SU-DHL-6 (cell line): ENCODE data around the gene UMAD1.

Source experiments
- H2AFZ ChIP-seq: fragments of 200-600 bp; sonication (generic); 2 replicates; pipeline ENCODE4 v1.6.1; 2014; ENCODE audit warnings: low read depth, mild to moderate bottlenecking, moderate library complexity, mixed read lengths, antibody characterized with exemption, low read length; ENCODE audit not compliant: severe bottlenecking
- H3F3A ChIP-seq: fragments of 200-600 bp; shearing (Covaris generic); 2 replicates; pipeline ENCODE4 v1.6.0; 2016; ENCODE audit warnings: antibody characterized with exemption, mild to moderate bottlenecking; ENCODE audit not compliant: insufficient read depth
- H3K27ac ChIP-seq: fragments of 200-600 bp; sonication (generic); 2 replicates; pipeline ENCODE4 v1.5.1; 2016; ENCODE audit warnings: low read depth, mild to moderate bottlenecking, low read length, moderate library complexity, mixed read lengths
- H3K27me3 ChIP-seq: fragments of 200-600 bp; sonication (generic), shearing (Covaris generic); 2 replicates; pipeline ENCODE4 v1.6.0; 2014; ENCODE audit warnings: mild to moderate bottlenecking, low read length
- H3K36me3 ChIP-seq: fragments of 200-600 bp; sonication (generic); 2 replicates; pipeline ENCODE4 v1.6.1; 2014; ENCODE audit warnings: mild to moderate bottlenecking, low read length, mixed read lengths
- H3K4me2 ChIP-seq: fragments of 300-600, 200-600 bp; shearing (Covaris generic), sonication (generic); 2 replicates; pipeline ENCODE4 v1.6.0; 2014; ENCODE audit warnings: low read length, low read depth, mild to moderate bottlenecking; ENCODE audit not compliant: poor library complexity, severe bottlenecking
- H3K4me3 ChIP-seq: fragments of 200-600 bp; sonication (generic); 2 replicates; pipeline ENCODE4 v1.5.1; 2014; ENCODE audit warnings: antibody characterized with exemption, low read length, mild to moderate bottlenecking, mixed read lengths; ENCODE audit not compliant: insufficient read depth, poor library complexity, severe bottlenecking
- H3K79me2 ChIP-seq: fragments of 200-600 bp; sonication (generic); 2 replicates; pipeline ENCODE4 v1.6.1; 2014; ENCODE audit warnings: mild to moderate bottlenecking, low read length, moderate library complexity; ENCODE audit not compliant: insufficient read depth
- H3K9ac ChIP-seq: fragments of 200-600 bp; sonication (generic); 2 replicates; pipeline ENCODE4 v1.7.0; 2014; ENCODE audit warnings: mild to moderate bottlenecking, low read length
- H3K9me2 ChIP-seq: fragments of 200-600 bp; sonication (generic); replicated peaks from 2 replicates; pipeline ENCODE4 v1.6.1; 2014; ENCODE audit warnings: low read length; ENCODE audit not compliant: insufficient read depth
- H3K9me3 ChIP-seq: fragments of 200-600 bp; sonication (generic); 2 replicates; pipeline ENCODE4 v1.6.1; 2014; ENCODE audit warnings: low read length, mixed read lengths; ENCODE audit not compliant: insufficient read depth
- H4K20me1 ChIP-seq: fragments of 200-600 bp; sonication (generic); 2 replicates; pipeline ENCODE4 v1.6.1; 2014; ENCODE audit warnings: low read depth, mild to moderate bottlenecking, antibody characterized with exemption, low read length, moderate library complexity, mixed read lengths
- EZH2phosphoT487 ChIP-seq: fragments of 200-600 bp; sonication (generic), shearing (Covaris generic); conservative IDR thresholded peaks from 2 replicates; pipeline ENCODE4 v1.6.1; 2018; ENCODE audit warnings: mild to moderate bottlenecking, antibody characterized with exemption, low read length, moderate library complexity, mixed read lengths
- TF ChIP-seq, protein P1 (sequence below): fragments of 200-600 bp; sonication (generic); IDR thresholded peaks from one replicate; pipeline ENCODE4 v1.5.1; 2017; ENCODE audit warnings: antibody characterized with exemption, mild to moderate bottlenecking, low read length, moderate library complexity; ENCODE audit not compliant: insufficient read depth, poor library complexity, severe bottlenecking

UMAD1 gene

DNA sequence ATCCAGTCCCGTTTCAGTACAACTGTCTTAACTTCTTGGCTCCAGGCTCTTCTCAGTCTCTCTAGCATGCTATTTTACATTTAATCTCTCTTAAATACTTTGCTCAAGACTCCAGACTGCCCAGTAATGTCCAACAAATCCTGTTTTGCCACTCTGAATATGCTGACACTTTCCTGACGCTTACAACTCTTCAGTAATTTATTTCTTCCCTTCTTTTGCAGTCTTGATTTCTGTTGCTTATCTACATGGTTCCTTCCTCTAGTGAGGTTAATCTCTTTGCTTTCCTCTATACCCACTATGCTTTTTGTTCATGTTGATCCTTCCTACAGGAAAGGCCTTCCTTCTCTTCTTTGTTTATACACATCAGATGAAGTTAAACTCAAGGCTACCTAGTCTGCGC lies 23.7 kb downstream of the UMAD1 start:
- Histone ChIP-seq H3K27ac (no peak overlapping the region), H3K9me3 (no peaks in the 10 kb centered on the region), H3K9me2 (no peaks in the 10 kb centered on the region), H3F3A (no peaks in the 10 kb centered on the region), H3K9ac (no peak overlapping the region), H3K27me3 (no peaks in the 10 kb centered on the region), H3K4me2 (no peak overlapping the region), H4K20me1 (no peaks in the 10 kb centered on the region), H2AFZ (no peak overlapping the region), H3K36me3 (no peaks in the 10 kb centered on the region), H3K79me2 (peaks cover 25% of the 10 kb centered on the region; the same call in 1 of the 2 replicates), H3K4me3 (no peak overlapping the region)
- TF ChIP-seq EZH2phosphoT487 = no peak
- TF ChIP-seq, protein P1, sequence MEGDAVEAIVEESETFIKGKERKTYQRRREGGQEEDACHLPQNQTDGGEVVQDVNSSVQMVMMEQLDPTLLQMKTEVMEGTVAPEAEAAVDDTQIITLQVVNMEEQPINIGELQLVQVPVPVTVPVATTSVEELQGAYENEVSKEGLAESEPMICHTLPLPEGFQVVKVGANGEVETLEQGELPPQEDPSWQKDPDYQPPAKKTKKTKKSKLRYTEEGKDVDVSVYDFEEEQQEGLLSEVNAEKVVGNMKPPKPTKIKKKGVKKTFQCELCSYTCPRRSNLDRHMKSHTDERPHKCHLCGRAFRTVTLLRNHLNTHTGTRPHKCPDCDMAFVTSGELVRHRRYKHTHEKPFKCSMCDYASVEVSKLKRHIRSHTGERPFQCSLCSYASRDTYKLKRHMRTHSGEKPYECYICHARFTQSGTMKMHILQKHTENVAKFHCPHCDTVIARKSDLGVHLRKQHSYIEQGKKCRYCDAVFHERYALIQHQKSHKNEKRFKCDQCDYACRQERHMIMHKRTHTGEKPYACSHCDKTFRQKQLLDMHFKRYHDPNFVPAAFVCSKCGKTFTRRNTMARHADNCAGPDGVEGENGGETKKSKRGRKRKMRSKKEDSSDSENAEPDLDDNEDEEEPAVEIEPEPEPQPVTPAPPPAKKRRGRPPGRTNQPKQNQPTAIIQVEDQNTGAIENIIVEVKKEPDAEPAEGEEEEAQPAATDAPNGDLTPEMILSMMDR = no peak

DNA sequence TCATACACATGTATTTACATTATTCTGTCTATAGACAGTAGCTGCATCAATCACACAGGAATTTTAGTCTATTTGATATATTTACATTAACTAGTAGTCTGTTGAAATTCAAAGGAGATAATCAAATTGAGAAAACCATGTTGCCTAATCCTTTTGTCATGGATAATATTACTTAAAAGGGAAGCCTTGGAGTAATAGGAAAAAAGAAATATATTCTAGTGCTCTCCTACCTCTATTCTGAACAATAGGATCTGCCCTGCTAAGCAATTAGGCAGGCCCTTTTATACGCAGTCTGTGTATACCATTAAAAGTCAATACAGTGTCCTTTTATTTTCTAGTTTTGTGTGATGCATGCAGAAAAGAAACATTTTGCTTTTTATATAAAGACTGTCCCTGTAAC lies 24.5 kb downstream of the UMAD1 start:
- peaks cover 25% of the 10 kb centered on the region; the same call in 1 of the 2 replicates for H3K79me2 ChIP-seq
- no peak overlapping the region for H3K4me2 ChIP-seq
- no peak overlapping the region for H3K4me3 ChIP-seq
- no peak for TF ChIP-seq EZH2phosphoT487
- TF ChIP-seq, protein P1 = no peak
- no peak overlapping the region for H3K9ac ChIP-seq
- H2AFZ ChIP-seq = no peak overlapping the region
- no peaks in the 10 kb centered on the region for H3K9me3 ChIP-seq
- H3F3A ChIP-seq = no peaks in the 10 kb centered on the region
- H4K20me1 ChIP-seq = no peaks in the 10 kb centered on the region
- no peaks in the 10 kb centered on the region for H3K27me3 ChIP-seq
- H3K36me3 ChIP-seq = no peaks in the 10 kb centered on the region
- no peaks in the 10 kb centered on the region for H3K9me2 ChIP-seq
- H3K27ac ChIP-seq = no peak overlapping the region

DNA sequence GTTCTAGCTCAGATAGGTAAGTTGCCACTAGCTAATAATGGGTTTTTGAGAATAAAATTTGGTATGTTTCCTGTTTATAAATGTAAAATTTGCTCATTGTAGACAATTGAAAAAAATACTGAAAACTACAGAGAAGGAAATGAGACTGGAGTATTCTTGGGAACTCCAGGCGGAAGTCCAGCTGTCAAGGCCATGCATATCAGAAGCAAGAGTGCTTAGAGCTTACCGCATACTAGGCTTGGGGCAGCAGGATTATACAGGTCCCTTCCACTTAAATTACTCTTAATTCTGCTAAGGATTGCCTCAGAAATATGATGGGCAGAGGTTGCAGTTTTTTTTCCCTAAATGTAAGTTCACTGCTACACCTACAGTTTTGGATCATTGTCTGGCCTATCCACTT lies 26.6 kb downstream of the UMAD1 start:
- TF ChIP-seq EZH2phosphoT487 = no peak
- TF ChIP-seq, protein P1 = no peak
- no peaks in the 10 kb centered on the region for H3F3A ChIP-seq
- no peaks in the 10 kb centered on the region for H4K20me1 ChIP-seq
- H2AFZ ChIP-seq = no peak overlapping the region
- no peak overlapping the region for H3K9ac ChIP-seq
- H3K36me3 ChIP-seq = no peaks in the 10 kb centered on the region
- peaks cover 15% of the 10 kb centered on the region; the same call in 1 of the 2 replicates for H3K79me2 ChIP-seq
- H3K27me3 ChIP-seq = no peaks in the 10 kb centered on the region
- H3K27ac ChIP-seq = no peak overlapping the region
- no peaks in the 10 kb centered on the region for H3K9me2 ChIP-seq
- H3K4me2 ChIP-seq = no peak overlapping the region
- H3K4me3 ChIP-seq = no peak overlapping the region
- H3K9me3 ChIP-seq = no peaks in the 10 kb centered on the region
